ENCODE data around the gene RTCB.
"Not testable (repeated sequence)": the region's sequence is repeated elsewhere in the genome, so short reads cannot be mapped to it uniquely, and the experiment has no call there.

The RTCB gene

DNA sequence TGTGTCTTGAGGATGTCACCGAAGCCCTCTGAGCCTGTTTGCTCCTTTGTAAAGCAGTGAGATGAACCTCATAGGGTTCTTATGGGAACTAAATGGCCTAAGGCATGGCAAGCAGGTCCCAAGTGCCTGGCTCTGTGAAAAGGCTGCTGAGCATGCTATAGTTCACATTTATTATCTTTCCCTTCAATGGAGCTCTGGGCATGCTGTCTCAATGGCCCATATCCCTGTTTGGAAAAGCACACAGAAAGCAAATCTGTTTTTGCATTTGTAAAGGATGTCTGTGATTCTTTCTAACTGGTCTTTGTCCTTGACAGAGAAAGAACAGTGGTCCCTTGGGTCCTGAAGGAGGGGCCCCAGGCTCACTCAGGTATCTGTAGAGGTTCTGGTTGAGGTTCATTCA, 26.4 kb downstream of the RTCB start:
- no peak for DNase-seq

DNA sequence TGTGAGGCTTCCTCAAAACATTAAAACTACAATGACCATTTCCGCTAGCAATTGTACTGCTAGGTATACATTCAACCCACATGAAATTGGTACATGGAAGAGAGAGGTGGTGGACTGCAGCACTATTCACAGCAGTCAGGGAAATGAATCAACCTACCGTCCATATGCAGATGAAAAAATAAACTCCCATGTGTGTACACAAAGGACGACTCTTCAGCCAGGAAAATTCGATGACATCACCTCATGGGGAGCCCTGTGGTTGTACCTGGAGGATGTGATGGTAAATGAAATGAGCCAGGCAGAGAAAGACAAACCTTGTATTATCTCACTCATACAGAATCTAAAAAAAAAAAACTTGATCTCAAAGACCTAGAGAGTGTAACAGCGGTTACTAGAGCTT, 31.1 kb downstream of the RTCB start:
- no peak for DNase-seq

DNA sequence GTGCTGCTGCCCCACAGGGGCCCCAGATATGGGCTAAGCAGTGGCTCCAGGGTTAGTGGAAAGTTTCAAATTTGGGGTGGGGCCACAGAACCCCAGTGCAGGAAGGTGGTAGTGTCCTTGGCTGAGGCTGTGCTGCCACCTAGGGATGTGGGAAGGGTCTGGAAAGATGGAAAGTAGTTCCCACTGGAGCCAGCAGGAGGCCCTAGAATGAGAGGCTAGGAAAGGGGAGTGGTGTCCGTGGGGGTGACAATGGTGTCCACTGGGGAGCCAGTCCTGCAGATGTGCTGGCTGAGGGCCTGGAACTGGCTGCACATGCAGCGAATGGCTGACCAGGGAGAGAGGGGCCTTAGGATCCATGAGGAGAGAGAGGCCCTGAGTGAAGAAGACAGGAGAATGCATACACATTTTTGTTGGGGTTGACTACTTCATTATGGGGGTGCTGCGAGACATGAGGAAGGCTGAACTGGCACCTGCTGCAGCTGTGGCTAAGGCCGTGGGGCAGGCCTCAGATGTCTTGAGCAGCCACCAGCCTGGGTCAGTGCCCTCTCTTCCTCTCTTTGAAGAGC, 33.3 kb downstream of the RTCB start:
- DNase-seq: no peak

DNA sequence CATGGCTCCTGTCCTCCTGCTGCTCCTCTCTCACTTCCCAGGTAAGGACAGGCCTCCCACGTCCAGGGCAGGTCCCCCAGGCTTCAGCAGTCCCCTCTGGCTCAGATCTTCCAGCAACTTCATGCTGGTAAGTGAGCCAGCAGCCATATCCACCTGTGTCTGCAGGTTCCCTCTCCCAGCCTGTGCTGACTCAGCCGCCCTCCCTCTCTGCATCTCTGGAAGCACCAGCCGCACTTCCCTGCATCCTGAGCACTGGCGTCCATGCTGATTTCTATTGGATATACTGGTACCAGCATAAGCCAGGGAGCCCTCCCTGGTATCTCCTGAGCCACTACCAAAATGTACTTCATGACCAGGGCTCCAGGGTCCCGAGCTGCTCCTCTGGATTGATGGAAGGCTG, 35.4 kb downstream of the RTCB start:
- no peak for DNase-seq

DNA sequence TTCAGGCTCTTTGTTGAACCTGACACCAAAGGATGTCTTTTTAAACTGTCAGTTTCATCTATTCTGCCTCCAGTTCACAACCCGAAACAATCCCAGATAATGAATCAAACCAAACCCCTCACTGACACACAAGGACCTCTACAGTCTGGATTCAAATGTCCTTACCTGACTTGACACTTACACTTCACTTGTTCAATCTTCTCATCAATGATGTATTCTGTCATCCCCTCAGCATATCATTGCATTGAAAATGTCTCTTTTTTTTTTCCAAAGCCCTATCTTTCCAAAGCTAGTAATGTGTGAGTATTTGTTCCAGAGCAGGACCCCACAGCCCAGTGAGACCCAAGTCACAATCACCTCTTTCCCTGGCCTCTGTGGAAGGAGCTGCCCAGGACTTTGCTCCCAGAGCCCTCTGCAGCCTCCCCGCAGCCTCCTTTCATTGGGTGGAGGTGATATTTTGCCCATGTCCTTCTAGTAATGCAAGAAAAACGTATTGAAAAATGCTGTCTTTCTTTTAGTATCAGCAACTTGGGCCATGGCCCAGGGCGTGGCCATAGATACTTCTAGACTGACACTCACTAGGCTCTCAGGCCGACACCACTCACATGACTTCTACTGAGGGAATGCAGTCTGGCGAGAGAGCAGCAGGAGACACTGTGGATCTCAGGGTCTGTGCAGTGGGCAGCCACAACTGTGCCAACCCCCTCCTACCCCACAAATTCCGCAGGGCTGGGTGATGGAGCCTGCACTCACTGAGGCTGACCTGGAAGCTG, 36.2 kb downstream of the RTCB start:
- no peak for DNase-seq

DNA sequence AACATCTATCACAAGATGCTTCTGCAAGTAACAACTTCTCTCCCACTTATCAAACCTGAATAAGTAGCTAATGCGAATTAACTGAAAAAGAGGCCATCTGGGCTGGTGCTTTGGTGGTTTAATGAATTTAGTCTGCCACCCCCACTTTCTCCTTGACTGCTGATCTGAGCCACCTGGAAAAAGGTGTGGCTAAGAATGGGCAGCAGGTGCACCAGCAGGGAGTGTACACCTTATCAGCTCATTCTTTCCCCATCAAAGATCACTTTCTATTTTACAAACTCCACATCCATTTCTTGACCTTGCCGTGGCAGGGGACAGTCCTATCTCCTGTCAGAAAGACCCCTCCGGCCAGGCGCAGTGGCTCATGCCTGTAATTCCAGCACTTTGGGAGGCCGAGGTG, 47.8 kb downstream of the RTCB start:
- DNase-seq: no peak

DNA sequence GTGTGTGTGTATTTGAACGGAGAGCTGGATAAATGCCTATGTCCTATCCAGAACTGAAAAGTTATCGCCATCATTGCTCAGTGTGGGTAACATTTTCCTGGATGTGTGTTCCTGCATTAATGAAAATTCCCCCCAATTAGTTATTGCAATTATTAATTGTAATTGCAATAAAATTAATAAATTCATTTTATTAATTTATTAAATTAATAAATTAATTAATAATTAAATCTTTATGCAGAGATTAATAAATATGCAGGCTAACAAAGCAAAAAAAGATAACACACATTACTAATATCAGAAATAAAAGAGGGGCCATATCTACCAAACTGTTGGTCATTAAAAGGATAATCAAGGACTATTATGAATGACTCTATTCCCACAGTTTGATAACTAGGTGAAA, 50.8 kb downstream of the RTCB start:
- no peak for DNase-seq

DNA sequence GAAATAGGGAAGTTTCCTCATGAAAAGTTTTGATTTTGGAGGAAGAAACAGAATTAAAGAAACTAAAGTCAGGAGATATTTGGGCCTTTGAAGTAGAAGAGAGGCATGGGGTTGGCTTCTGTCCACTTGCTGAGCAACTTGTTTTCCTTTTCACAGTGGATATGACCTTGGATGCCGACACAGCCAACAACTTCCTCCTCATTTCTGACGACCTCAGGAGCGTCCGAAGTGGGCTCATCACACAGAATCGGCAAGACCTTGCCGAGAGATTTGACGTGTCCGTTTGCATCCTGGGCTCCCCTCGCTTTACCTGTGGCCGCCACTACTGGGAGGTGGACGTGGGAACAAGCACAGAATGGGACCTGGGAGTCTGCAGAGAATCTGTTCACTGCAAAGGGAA, 52.0 kb downstream of the RTCB start:
- not testable (repeated sequence) for DNase-seq

DNA sequence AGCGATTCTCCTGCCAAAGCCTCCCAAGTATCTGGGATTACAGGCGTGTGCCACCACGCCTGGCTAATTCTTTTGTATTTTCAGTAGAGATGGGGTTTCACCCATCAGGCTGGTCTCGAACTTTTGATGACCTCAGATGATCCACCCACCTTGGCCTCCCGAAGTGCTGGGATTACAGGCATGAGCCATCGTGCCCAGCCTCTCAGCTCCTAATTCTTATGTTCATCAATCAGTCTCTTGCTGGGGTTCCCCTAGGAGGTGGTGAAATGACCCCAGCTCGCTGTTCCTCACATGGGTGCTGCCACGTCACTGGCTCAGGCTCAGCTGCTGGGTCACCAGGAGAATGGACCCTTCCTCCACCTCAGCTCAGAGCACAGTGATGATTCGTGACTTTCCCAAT, 54.5 kb downstream of the RTCB start, which contains the start of gene RFPL3:
Gene RFPL3, plus strand, starts transcription at position 301 of the 400 bp plus-strand sequence. CDS start 205 bp downstream, outside the sequence.
- DNase-seq: not testable (repeated sequence)

DNA sequence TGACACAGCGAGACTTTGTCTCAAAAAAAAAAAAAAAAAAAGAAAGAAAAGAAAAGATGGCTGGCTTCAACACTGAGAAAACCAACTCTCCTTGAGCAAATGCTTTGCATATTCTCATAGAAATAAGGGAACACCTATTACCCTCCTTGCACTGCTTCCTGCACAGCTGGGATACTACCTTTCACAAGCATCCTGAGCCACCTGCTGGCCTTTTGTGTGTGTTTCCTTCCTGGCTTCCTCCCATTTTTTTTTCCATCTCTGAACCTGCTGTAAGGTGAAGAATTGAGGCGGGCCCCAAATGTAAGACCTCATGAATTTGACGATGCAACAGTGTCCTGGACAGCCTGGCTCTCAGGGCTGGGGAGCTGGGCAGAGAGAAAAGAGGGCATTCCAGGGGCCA, 56.3 kb downstream of the RTCB start:
- DNase-seq: no peak

DNA sequence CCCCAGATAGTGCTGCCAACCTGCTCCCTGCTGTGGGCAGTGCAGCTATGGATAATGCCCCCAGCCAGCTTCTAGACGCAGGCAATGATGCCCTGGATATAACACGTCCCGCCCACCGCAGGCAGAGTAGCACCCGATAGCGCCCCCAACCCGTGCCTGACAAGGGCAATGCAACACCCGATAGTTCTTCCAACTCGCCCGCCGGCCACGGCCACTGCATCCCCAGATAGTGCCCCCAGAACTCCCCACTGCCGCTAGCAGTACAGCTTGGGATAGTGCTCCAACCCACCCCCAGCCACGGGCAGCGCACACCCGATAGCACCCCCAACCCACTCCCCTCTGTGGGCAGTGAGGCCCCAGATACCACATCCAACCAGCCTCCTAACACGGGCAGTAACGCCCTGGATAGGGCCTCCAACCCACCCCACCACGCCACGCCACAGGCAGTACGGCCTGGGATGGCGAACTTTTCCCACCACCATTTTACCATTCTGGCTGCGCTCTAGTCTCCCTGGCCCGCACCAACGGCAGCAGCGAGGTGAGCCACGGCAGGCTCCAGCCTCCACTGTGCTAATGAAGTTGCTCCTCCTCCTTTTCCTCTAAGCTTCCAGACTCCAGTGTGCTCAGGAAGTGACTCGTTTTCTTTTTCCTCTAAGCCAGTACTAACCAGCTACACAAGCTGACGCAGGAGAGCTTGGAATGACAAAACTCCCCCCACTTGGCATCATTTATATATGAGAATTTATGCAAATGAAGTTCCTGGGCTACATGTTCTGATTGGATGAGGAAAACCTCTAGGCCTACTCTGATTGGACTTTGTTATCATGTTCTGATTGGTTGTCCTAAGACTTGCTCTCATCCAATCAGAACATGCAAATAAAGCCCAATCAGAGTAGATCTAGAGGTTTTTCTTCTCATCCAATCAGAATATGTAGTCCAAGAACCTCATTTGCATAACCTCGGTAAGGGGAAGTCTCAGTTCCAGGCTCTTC, 57.4 kb downstream of the RTCB start:
- no peak for DNase-seq

DNA sequence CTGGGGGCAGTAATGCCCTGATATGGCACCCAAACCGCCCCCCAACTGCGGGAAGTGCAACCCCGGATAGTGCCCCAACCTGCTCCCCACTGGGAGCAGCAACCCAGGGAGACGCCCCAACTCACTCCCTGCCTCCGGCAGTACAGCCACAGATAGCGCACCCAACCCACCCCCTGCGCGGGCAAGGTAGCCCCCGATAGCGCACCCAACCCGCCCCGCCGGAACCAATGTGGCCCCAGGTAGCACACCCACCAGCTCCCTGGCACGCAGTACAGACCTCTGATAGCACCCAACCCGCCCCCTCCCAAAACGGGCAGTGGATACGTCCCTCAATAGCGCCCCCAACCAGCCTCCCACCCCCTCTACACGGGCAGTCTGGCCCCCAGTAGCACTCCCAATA, 58.2 kb downstream of the RTCB start:
- no peak for DNase-seq

DNA sequence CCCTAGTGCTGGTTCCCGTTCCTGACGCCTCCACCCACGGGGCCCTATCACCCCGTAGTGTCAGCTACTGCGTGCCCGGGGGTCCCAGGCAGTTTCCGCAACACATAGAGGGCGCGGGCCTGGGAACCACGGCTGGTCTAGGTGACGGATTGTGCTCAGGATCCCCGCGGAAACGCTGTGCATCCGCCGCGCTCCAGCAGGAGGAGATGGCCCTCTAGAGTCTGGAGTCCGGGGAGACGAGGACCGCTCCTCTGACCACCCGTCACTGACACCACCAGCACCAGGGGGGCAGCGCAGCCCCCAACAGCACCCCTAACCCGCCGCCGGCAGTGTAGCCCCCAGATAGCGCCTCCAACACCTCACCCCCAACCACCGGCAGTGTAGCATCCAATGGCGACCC, 58.8 kb downstream of the RTCB start:
- no peak for DNase-seq

DNA sequence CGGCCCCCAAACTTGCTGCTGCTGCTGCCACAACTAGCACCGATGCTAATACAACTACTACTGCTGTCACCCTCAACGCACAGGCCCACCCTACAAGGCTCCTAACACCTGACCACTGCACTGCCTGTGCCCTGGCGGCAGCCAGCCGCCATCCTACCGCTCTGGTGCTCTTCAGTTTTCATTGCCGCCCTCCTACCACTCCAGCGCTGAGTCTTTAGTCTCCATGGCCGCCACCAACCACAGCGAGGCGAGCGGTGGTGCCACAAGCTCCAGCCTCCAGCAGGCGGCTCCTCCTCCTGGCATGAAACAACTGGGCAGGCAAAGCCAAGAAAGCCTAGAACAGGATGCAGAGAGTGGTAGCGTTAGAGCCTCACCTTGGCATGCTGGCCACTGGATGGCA, 59.4 kb downstream of the RTCB start:
- DNase-seq: no peak

DNA sequence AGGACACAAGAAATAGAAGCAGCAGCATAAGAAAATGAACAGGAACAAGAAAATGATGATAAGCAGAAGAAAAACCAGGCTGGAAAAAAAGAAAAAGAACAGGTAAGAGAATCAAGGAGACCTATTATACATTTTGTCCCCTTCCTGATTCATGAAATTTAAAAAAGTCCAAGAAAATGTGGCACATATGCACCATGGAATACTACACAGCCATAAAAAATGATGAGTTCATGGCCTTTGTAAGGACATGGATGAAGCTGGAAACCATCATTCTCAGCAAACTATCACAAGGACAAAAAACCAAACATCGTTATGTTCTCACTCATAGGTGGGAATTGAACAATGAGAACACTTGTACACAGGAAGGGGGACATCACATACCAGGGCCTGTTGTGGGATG, 60.2 kb downstream of the RTCB start:
- DNase-seq: not testable (repeated sequence)

DNA sequence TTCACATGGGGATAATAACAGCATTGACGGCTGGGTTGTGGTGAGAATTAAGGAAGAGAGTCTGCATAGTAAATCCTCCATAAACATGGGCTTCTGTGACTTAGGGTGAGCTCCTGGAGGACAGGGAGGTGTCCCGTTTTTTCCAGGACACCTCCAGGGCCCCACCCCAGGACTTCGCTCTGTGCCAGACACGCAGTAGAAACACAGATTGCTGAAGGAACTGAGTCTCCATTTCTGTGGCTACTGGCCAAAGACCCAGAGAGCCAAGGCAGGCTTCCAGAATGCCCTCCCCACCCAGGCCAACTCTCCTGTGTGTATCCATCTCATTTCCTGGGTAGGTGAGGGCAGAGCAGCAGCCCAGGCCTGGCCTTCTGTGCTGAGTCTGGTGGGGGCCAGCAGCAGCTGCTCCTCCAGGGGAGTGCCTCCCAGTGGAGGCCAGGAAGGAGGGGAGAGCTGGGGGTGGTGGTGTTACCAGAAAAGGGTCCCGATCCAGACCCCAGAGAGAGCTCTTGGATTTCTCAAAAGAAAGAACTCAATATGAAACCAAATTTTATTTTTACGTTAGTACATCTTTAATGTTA, 63.9 kb downstream of the RTCB start:
- no peak for DNase-seq

DNA sequence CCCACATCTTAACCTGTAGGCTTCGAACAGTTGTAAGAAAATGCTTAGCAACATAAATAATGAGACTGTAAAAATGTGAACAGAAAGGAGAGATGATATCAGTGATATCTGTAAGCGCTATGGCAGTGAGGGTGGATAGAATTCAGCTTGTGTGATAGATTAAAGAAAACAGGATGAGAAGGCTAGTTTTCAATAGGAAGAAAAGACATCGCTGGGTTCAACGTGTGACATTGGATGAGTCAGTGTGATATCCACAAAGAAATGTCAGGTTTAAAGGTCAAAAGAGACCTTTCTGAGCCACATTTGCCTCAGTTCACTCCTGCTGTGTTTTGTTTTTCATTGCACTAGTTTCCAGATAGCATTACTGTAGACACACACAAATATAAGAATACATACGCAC, 68.1 kb downstream of the RTCB start:
- no peak for DNase-seq

DNA sequence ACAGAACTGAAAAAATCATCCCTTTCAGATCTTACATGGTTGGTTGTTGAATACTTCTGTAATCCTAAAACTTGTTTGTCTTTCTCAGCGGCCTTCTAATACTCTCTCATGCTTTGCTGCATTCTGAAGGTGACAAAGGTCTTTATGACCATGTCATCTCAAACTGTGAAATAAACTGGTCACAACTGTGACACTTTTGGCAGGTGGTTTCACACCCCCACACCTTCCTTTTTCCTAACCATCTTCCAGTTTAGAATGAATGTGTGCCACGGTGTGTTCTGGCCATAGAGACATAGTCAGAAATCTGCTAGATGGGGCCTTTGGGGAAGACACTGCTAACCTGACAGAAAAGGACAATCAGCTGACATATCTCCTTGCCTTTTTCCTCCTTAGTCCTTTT, 69.1 kb downstream of the RTCB start:
- DNase-seq: no peak

DNA sequence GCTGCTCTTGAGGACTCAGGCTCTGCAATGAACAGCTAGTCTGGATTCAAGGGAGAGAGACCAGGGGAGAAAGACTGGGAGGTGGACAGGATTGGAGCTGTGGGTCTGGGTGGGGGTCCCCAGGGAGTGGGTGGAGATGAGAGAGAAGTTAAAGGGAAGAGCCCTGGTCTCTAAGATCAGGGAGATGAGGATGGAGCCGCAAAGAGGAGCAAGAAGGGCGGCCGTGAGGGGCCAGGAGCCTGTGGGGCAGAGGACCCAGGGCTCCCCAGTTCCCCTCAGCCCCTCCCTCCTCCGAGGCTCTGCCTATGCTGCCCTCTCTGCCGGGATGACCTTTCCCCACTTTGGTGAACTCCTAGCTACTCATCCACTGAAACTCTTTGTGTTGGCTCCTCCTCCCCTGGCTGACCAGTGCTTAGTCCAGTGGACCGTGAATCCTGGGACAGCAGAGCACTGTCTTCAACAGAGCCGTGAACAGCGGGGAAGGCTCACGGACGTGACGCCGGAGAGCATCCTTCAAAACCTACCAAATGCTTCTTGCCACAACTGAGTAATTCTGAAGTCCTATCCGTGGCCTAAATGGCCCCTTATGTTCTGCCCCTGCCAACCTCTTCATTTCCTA, 70.8 kb downstream of the RTCB start:
- no peak for DNase-seq

DNA sequence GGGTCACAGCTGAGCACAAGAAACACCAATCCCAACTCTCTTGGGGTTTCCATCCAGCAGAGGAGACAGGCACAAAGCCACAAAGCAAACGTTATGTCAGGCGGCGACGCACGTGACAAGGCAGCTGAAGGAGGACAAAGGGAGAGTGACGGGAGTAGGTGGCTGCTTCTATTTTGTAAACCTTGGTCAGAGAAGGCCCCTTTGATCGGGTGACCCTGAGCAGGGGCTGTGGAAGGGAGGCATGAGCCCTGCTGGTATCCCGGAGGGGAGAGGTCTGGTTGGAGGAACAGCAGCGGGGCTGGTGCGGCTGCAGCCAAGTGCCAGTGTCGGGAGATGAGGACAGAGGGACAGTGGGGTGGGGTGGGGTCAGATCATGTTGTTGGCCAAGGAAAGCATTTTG, 71.6 kb downstream of the RTCB start:
- DNase-seq: no peak

DNA sequence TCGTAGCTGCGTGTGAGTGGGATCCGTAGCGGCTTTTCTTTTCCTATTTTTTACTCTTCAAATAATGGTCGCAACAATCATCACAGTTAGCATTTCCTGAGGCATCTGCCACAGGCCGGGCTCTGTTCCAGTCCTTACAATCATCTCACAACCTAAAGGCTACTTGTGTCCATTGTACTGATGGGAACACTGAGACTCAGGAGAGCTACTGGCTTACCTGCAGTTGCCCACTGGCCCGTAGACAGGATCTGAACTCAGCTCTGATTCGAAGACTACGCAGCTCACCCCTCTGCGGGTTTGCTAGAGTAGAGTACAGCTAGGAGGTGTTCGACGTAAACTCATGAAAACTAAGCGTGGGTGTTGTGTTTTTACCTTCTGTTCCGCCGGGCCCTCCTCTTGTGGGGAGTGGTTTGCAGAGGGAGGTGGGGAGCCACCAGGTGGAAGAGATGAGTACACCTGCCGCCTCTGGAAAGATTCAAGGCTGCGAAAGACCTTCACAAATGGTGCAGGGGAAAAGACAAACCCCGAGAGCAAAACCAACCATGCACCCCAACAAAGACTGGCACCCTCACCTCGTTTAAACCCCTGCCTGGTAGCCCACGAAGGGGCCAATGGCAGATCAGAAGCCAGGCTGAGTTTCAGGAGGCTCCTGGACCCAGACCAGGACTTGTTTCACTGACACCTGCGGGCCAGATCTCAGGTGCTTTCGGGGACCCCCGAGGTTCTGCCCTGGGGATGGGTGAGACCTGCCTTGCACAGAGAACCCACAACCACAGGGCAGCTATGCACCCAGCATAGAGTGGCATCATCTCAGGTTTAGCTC, 72.6 kb downstream of the RTCB start:
- no peak for DNase-seq

DNA sequence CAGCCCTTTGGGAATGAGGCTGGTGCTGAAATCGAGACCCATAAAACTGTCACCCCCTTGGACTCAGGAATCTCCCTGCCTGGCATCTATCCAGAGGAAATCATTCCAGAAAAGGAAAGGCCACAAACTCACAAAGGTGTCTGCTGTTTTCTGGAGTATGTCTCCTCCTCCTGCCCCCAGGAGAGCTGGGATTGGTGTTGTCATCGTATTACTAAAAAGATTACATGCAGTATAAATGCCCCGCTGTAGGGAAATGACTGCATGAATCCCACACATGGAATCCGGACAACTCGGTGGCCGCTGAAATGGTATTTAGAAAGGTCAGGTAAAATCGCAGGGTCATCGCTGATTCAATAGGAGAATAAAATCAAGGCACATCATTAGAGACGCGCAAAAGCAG, 73.3 kb downstream of the RTCB start:
- DNase-seq: no peak

All from T-helper 1 cell (primary cell).